Measurements from ENCODE around the gene SLC2A1. TPM values are rescaled to one million over a fixed set of nuclear protein-coding genes. Genes with fewer than 3 reads are reported as not detected.

Gene SLC2A1
- polyA plus RNA-seq, 4 donors: 36.1 to 55.3 (median 40.9) TPM

- DNase-seq (ENCODE audit: low read depth in 4 of 4, low spot score in 3 of 4): no peak
Measured at GRCh38 chr1:42944246-42944928, 14.3 kb downstream of the SLC2A1 start.

DNA sequence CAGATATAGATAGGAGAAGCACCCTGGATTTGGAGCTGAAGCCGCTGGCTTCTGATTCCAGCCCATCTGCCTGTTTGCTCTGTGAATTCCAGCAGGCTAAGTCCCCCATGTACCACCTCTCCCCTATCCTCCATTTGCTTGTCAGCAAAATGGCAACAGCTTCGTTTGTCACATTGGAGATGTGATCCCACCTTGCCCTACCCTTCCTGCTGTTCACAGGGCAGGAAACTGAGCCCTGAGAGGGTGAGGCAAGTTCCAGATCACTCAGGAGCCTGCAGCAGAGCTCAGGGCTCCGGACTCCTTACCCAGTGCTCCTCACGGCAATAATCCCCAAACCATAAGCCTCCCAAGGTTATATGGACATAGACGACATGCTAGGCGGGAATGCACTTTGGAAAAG is 14.9 kb downstream of the SLC2A1 start:
- no peak for DNase-seq (ENCODE audit: low read depth in 4 of 4, low spot score in 3 of 4)

DNA sequence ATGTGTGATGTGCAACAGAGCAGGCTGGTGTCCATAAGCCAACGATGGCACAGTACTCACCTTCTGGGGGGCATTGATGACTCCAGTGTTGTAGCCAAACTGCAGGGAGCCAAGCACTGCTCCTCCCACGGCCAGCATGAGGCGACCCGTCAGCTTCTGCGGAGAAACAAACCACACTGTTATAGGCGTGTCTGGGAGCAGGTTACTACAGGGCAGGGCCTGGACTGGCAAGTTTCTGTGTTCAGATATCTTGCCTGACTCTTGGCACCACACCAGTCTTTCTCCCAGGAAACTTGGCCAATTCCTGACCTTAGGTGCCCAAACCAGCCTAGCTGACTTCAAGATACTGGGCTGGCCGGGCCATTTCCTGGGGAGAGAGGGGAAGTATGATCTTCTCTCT is 15.5 kb downstream of the SLC2A1 start:
- DNase-seq (ENCODE audit: low read depth in 4 of 4, low spot score in 3 of 4): no peak

DNA sequence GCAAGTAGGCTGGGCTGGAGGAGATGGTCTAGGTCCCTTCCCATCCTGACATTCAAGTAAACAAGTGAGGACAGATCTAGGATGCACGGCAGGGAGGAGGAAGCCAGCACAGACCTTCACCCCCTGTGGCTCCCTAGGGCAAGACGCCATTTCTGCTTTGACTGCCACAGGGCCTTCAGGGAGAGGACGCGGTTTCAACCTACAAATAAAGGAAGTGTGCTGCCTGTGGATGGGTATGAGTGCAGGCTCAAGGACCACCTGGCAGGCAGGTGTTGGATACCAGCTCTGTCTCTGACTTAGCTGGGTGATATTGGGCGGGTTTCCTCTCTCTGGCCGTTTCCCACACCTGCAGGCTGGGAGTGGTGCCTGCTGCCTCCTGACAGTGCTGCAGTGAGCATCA is 16.2 kb downstream of the SLC2A1 start:
- DNase-seq (ENCODE audit: low read depth in 4 of 4, low spot score in 3 of 4): no peak

DNA sequence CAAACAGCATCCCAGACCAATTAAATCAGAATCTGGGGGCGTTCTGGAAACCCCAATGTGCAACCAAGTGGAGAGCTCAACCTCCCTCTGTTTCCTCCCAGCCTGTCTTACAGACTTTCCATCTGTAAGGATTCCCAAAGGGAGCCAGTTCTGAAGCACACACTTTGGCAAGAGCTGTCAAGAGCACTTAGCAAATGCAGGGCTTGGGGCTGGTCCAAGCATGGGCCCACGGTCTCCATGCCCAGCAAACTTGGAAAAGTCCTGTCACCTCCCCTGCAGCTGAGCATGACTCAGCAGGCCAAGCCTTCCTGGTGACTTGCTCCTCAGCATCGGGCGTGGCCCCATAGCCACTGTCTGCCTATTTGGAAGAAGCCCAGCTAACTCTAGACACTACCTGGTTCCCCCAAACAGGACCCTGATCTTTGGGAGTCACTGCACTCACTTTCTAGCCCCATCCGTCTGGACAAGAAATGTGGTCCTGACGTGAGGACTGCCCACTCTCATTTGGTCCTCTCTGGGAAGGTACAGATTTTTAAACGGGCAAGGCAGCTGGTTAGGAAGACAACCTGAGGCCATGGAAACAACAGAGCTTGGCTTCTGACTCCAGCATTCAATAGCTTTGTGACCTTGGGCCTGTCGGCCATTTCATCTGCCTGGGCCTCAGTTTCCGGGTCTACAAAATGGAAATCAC is 16.9 kb downstream of the SLC2A1 start:
- no peak for DNase-seq (ENCODE audit: low read depth in 4 of 4, low spot score in 3 of 4)

GRCh38 chr1:42940851-42941639 is 17.6 kb downstream of the SLC2A1 start:
- DNase-seq (ENCODE audit: low read depth in 4 of 4, low spot score in 3 of 4): no peak

DNA sequence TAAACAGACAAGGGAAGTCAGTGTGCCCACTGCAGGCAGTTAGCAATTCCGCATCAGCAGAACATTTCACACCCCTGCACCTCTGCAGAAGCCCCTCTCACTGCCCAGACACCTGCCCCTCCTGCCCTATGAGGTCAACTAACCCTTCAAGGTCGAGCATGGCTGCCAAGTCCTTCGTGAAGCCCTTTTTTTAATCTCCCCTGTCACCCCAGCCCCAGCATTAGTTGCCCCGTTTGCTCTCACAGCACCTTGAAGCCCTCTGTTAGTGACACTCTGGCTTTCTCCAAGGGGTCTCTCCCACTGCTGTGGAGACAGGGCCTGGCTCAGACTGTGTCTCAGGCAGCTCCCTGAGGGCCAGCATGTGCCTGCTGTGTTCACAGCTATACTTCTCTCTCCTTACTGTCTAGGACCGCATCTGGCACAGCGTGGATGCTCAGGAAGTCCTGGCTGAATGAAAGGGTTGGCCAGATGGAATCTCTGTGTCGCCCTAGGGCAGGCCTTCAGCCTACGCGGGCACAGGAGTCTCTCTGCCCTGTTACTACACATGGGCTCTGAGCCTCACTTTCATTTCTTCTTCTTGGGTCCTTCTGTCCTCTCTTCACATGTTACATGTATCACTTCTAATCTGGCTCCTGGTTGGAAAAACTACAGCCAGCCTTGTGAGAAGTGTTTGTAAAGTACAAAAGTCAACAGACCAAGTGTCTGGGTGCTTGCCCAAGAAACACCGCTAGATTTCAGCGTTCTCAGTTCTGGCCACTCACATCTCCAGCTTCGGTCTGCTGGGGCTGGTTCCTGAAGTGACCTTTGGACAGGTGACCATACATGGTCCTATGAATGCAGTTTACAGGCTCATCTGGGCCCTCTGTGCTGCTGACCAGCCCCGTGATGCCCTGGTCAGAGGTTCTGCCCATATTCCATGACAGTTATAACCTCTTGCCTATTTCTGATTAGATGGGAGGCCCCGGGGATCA is 19.7 kb downstream of the SLC2A1 start:
- DNase-seq (ENCODE audit: low read depth in 4 of 4, low spot score in 3 of 4): no peak

- no peak for DNase-seq (ENCODE audit: low read depth in 4 of 4, low spot score in 3 of 4)
Measured at GRCh38 chr1:42937836-42938644, 20.6 kb downstream of the SLC2A1 start.

DNA sequence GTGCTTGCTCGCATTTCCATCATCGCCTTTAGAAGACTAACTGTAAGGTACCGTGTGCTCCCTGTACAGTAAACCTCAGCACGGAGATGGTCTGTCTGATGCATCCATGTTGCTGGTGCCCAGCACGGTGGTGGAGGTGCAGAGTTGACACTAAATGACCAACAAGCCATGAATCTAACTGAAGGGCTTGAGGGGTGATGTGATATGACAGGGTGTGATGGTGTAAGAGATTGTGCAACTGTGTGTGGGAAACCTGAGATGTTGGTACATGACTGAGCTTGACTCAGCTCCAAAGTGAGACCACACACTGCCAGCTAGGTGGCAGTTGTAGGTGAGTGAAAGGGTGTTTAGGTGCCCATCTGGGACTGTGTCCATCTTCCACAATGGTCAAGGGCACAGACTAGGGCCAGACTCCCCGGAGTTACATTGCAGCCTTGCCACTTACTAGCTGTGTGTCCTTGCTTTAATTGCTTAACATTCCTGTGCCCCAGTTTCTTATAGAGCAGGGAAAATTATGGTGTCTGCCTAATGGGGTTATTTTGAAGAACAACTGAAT is 21.4 kb downstream of the SLC2A1 start:
- DNase-seq (ENCODE audit: low read depth in 4 of 4, low spot score in 3 of 4): no peak

DNA sequence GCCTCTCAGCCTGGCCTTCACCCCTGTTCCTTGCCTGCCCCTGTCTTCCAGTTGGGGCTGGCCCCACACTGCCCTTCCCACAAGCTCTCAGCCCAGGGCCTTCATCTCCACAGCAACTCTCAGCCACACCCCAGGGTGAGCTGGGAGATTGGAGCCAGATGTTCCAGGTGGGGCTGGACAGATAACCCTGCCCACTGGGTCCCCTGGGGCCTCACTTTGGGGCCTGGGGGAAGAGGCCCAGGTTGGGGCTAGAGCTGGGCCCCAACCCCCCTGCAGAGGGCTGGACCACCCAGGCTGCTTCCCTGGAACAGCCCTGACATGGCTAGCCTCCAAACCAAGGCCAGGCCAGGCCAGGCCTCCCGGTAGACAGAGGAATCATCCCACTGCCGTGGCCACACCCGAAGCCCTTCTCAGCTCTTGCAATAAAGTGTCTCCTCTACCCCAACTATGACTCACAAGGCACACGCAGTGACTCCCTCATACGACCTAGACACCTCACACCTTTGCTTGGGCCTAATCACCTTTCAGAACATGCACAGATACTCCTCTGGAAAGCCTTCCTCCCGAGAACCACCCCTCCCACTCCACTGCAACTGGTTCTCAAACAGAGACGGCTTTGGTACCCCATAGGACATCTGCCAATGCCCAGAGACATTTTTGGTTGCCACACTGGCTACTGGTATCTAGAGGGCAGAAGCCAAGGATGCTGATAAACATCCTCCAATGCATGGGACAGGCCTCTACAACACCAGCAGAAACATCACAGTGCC is 22.2 kb downstream of the SLC2A1 start:
- no peak for DNase-seq (ENCODE audit: low read depth in 4 of 4, low spot score in 3 of 4)

DNA sequence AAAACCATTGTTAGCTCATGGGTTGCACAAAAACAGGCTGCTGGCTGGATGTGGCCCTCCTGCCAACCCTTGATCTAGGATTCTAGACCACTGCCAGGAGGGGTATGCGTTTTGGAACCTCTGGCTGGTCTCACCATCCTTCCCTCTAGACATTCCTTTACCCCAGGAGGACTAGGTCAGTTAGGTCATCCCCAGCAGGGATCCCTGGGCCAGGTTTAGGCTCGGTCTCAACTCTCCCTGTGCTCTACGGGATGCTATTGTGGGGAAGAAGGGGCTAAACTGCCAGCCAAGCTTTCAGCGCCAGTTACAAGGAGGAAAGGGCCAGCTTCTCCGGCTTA is 22.7 kb downstream of the SLC2A1 start:
- no peak for DNase-seq (ENCODE audit: low read depth in 4 of 4, low spot score in 3 of 4)

- no peak for DNase-seq (ENCODE audit: low read depth in 4 of 4, low spot score in 3 of 4)
Measured at GRCh38 chr1:42935313-42935895, 23.3 kb downstream of the SLC2A1 start.

DNA sequence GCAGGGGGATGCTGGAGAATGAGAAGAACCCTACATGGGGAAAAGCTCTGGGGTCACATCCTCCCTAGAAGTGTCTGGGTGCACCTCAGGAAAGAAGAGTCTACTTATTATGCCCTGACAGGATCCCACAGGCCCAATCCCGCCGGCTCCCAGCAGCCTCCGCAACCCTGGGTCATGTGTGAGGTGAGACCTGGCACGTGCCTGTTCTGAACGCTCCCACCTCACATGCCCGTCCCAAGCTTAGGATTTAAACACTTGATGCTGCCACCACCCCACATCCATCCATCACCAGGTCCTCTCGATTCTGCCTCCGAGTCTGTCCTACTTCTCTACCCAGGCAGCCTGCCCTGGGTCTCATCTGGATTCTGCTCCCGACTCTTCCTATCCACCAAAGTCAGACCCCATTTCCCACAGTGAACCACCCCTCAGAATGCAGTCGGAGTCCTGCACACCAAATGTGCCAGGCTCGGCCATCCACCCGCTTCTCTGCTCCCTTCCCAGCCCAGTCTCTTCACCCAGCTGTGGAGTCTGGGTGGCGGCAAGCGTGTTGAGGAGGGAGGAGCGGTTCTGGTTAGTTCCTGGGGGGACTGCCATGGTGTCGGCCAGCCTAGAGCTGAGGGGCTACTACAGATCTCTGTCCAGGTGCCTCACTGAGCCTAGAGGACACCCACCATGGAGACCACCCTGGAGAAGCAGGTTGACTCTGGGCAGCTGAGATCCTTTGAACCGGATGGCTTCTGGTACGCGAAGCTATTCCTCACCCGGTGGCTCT is 23.9 kb downstream of the SLC2A1 start:
- DNase-seq (ENCODE audit: low read depth in 4 of 4, low spot score in 3 of 4): no peak

DNA sequence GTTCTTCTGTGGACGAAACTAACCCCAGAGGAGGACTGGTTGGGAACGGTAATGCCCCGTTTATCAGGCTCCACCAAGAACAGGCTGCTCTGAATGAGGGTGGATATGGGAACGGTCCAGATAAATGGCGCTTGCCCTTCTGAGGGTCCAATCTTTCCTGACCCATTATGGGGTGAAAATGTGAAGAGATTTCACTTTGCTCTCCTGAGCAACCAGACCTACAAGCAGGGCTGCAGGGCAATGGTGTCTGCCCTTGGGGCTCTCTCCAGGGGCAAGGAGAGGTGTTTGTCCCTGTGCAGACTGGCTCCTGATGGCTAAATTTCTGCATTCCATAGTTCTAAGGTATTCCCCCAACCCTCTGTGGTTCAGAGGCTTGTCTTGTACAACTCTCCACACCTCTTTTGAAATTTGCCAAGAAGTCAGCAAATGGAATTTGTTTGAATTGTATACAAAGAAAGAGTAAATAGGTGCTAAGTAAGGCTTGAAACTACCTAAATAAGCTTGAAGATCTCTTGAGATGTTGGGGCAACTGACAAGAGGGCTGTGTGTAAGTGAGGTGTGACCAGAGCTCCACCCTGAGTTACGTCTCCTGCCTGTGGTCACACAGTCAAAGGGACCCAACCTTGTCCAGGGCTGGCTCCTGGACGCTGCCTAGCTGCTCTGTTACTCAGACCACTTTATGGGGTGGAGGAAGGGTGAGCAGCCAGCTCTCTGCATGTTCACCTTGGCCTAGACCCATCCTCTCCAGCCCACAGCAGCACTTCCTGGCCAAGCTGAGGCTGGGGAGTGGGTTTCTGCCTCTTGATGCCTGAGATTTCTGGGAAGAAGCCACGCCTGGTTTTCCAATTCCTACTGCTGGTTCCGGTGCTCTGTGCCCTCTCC is 24.8 kb downstream of the SLC2A1 start:
- DNase-seq (ENCODE audit: low read depth in 4 of 4, low spot score in 3 of 4): no peak

DNA sequence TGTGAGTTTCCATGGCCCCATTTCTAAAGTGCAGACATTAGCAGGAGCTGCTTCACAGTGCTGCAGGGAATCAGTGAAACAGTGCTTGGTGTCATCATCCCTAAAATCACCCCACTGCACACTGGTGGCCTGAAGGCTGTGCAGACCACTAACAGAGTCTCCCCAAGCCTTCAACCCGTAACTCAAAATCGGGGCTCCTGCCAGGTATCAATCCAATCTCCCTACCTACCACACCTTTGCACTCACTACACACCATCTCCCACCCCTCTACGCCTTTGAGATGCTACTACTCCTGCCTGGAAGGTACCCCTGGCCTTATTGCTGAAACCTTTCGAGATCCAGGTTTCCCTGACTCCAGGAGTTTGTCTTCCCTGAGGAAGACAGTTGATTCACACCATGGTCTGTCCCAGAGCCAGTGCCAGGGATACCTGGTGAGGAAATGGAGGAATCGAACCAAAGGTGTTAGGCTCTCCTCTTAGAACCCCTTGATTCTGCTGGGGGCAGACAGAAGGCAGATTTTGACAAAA is 25.5 kb downstream of the SLC2A1 start:
- DNase-seq (ENCODE audit: low read depth in 4 of 4, low spot score in 3 of 4): no peak

GRCh38 chr1:42932442-42932941 is 26.2 kb downstream of the SLC2A1 start:
- no peak for DNase-seq (ENCODE audit: low read depth in 4 of 4, low spot score in 3 of 4)

All from right renal pelvis (tissue), 4 donors.